ENCODE results near the gene EHD4. TPM values are rescaled to one million over a fixed set of nuclear protein-coding genes. Genes with fewer than 3 reads are reported as not detected.

The EHD4 gene
- polyA plus RNA-seq, 1 experiment, result 19.3 TPM

- ChIA-PET CTCF (no interaction called here), POLR2A (no interaction called here)
- no peaks in the 10 kb centered on the region for H3K9me3 ChIP-seq (ENCODE audit: control insufficient read depth, insufficient read depth, low read length)
- DNase-seq (ENCODE audit: low read depth, low spot score), result no peak
- peaks cover 53% of the 10 kb centered on the region for H3K27me3 ChIP-seq (ENCODE audit: control insufficient read depth, insufficient read depth, low read length)
- no peak for TF ChIP-seq CTCF (IDR thresholded peaks at IDR 0.05; ENCODE audit: low read depth, low read length)
- no peak overlapping the region for H3K27ac ChIP-seq (ENCODE audit: low read depth, low read length)
- H3K4me3 ChIP-seq (ENCODE audit: low read depth, low read length), result no peak overlapping the region
These were observed 38.1 kb upstream of the EHD4 start for GRCh38 chr15:42010434-42010833.

- POLR2A ChIA-PET, result interaction anchor here (0.6 kb wide), 1 partner anchor 41 kb away, joined by 5 read pairs; no protein-coding TSS in a partner anchor
These were observed 37.1 kb upstream of the EHD4 start for GRCh38 chr15:42009474-42009873.

GRCh38 chr15:42009022-42009421 lies 36.7 kb upstream of the EHD4 start:
- H3K27me3 ChIP-seq (ENCODE audit: control insufficient read depth, insufficient read depth, low read length), result peaks cover 49% of the 10 kb centered on the region
- CTCF ChIA-PET, result no interaction called here
- POLR2A ChIA-PET, result no interaction called here
- no peak overlapping the region for H3K4me3 ChIP-seq (ENCODE audit: low read depth, low read length)
- DNase-seq (ENCODE audit: low read depth, low spot score), result no peak
- no peak for TF ChIP-seq CTCF (IDR thresholded peaks at IDR 0.05; ENCODE audit: low read depth, low read length)
- no peaks in the 10 kb centered on the region for H3K9me3 ChIP-seq (ENCODE audit: control insufficient read depth, insufficient read depth, low read length)
- no peak overlapping the region for H3K27ac ChIP-seq (ENCODE audit: low read depth, low read length)

More at GRCh38 chr15:42009474-42009873, 37.1 kb upstream of the EHD4 start:
- peaks cover 49% of the 10 kb centered on the region for H3K27me3 ChIP-seq (ENCODE audit: control insufficient read depth, insufficient read depth, low read length)
- H3K4me3 ChIP-seq (ENCODE audit: low read depth, low read length), result no peak overlapping the region
- DNase-seq (ENCODE audit: low read depth, low spot score), result no peak
- CTCF ChIA-PET, result no interaction called here
- no peak for TF ChIP-seq CTCF (IDR thresholded peaks at IDR 0.05; ENCODE audit: low read depth, low read length)
- no peaks in the 10 kb centered on the region for H3K9me3 ChIP-seq (ENCODE audit: control insufficient read depth, insufficient read depth, low read length)
- no peak overlapping the region for H3K27ac ChIP-seq (ENCODE audit: low read depth, low read length)

GRCh38 chr15:42007386-42007785 lies 35.0 kb upstream of the EHD4 start:
- ChIA-PET POLR2A (no interaction called here), CTCF (no interaction called here)
- no peak overlapping the region for H3K4me3 ChIP-seq (ENCODE audit: low read depth, low read length)
- no peak for DNase-seq (ENCODE audit: low read depth, low spot score)
- H3K27ac ChIP-seq (ENCODE audit: low read depth, low read length), result no peak overlapping the region
- H3K9me3 ChIP-seq (ENCODE audit: control insufficient read depth, insufficient read depth, low read length), result no peaks in the 10 kb centered on the region
- peaks cover 59% of the 10 kb centered on the region for H3K27me3 ChIP-seq (ENCODE audit: control insufficient read depth, insufficient read depth, low read length)
- TF ChIP-seq CTCF (IDR thresholded peaks at IDR 0.05; ENCODE audit: low read depth, low read length), result no peak

- Histone ChIP-seq H3K4me3 (ENCODE audit: low read depth, low read length) (no peak overlapping the region), H3K27ac (ENCODE audit: low read depth, low read length) (no peak overlapping the region), H3K27me3 (ENCODE audit: control insufficient read depth, insufficient read depth, low read length) (peaks cover 62% of the 10 kb centered on the region), H3K9me3 (ENCODE audit: control insufficient read depth, insufficient read depth, low read length) (no peaks in the 10 kb centered on the region)
- ChIA-PET CTCF (interaction anchor here (0.7 to 1.2 kb wide), 2 partner anchors 12 to 278 kb away, joined by 3 read pairs; no protein-coding TSS in a partner anchor), POLR2A (no interaction called here)
- no peak for DNase-seq (ENCODE audit: low read depth, low spot score)
- no peak for TF ChIP-seq CTCF (IDR thresholded peaks at IDR 0.05; ENCODE audit: low read depth, low read length)
These were observed 30.0 kb upstream of the EHD4 start for GRCh38 chr15:42002333-42002732.
